Muscle layer of colon (tissue), 2 donors: Measurements from ENCODE around the gene LRRC42.
"Not testable (repeated sequence)": the region's sequence is repeated elsewhere in the genome, so short reads cannot be mapped to it uniquely, and the experiment has no call there.

Experiments used
- H3K27ac ChIP-seq: one replicate; pipeline ENCODE4 v1.7.0; 2013; ENCODE audit warnings: low read depth, mild to moderate bottlenecking, low read length, moderate library complexity
- H3K27me3 ChIP-seq, 2 donors: one replicate each; pipeline ENCODE4 v1.7.0; 2013; ENCODE audit warnings: low read length in 2 of 2, mild to moderate bottlenecking in 2 of 2; ENCODE audit not compliant: insufficient read depth in 2 of 2, control insufficient read depth in 1 of 2
- H3K36me3 ChIP-seq: one replicate; pipeline ENCODE4 v1.7.0; 2013; ENCODE audit warnings: mild to moderate bottlenecking, low read length; ENCODE audit not compliant: insufficient read depth
- H3K4me1 ChIP-seq: one replicate; pipeline ENCODE4 v1.7.0; 2013; ENCODE audit warnings: mild to moderate bottlenecking, low read length; ENCODE audit not compliant: insufficient read depth
- H3K4me3 ChIP-seq, 2 donors: one replicate each; pipeline ENCODE4 v1.7.0; 2013; ENCODE audit warnings: low read length in 2 of 2, low read depth in 1 of 2, mild to moderate bottlenecking in 1 of 2, moderate library complexity in 1 of 2
- H3K9ac ChIP-seq: one replicate; pipeline ENCODE4 v1.7.0; 2013; ENCODE audit warnings: low read length
- H3K9me3 ChIP-seq: one replicate; pipeline ENCODE4 v1.7.0; 2013; ENCODE audit warnings: mild to moderate bottlenecking, low read length
- donor health status: abdominal sarcoma.
- donor health status: Adenocarcinoma of cecum.

LRRC42 gene

GRCh38 chr1:53979712-53980450 lies 33.7 kb downstream of the LRRC42 start:
- Histone ChIP-seq H3K4me3 (no peak overlapping the region), H3K4me1 (peaks cover 8% of the 10 kb centered on the region), H3K36me3 (no peaks in the 10 kb centered on the region), H3K9me3 (no peaks in the 10 kb centered on the region), H3K9ac (no peak overlapping the region), H3K27me3 (no peaks in the 10 kb centered on the region), H3K27ac (no peak overlapping the region)

GRCh38 chr1:53981220-53981619 lies 35.1 kb downstream of the LRRC42 start:
- Histone ChIP-seq H3K9me3 (no peaks in the 10 kb centered on the region), H3K4me3 (no peak overlapping the region), H3K4me1 (peaks cover 8% of the 10 kb centered on the region), H3K27me3 (no peaks in the 10 kb centered on the region), H3K36me3 (no peaks in the 10 kb centered on the region), H3K9ac (no peak overlapping the region), H3K27ac (no peak overlapping the region)

GRCh38 chr1:53982034-53982762 lies 36.0 kb downstream of the LRRC42 start:
- H3K27ac ChIP-seq: peak overlapping the region; percentile 28
- H3K4me1 ChIP-seq: peaks cover 8% of the 10 kb centered on the region
- no peaks in the 10 kb centered on the region for H3K9me3 ChIP-seq
- no peaks in the 10 kb centered on the region for H3K27me3 ChIP-seq
- no peaks in the 10 kb centered on the region for H3K36me3 ChIP-seq
- H3K9ac ChIP-seq: no peak overlapping the region
- peak overlapping the region; percentile 47 to 68 for H3K4me3 ChIP-seq

- Histone ChIP-seq H3K9me3 (no peaks in the 10 kb centered on the region), H3K4me1 (peaks cover 8% of the 10 kb centered on the region), H3K27ac (peak overlapping the region; percentile 28), H3K9ac (no peak overlapping the region), H3K27me3 (no peaks in the 10 kb centered on the region), H3K36me3 (no peaks in the 10 kb centered on the region), H3K4me3 (peak overlapping the region; percentile 47 to 68)
Observed at GRCh38 chr1:53982763-53983104, 36.6 kb downstream of the LRRC42 start.

GRCh38 chr1:53984726-53985125 lies 38.6 kb downstream of the LRRC42 start:
- Histone ChIP-seq H3K9ac (no peak overlapping the region), H3K4me3 (peak overlapping the region in 1 of 2 donors; percentile 18), H3K4me1 (peaks cover 8% of the 10 kb centered on the region), H3K36me3 (no peaks in the 10 kb centered on the region), H3K27me3 (no peaks in the 10 kb centered on the region), H3K27ac (no peak overlapping the region), H3K9me3 (no peaks in the 10 kb centered on the region)

- no peak overlapping the region for H3K4me3 ChIP-seq
- no peak overlapping the region for H3K9ac ChIP-seq
- H3K27me3 ChIP-seq: no peaks in the 10 kb centered on the region
- H3K9me3 ChIP-seq: no peaks in the 10 kb centered on the region
- H3K36me3 ChIP-seq: no peaks in the 10 kb centered on the region
- peaks cover 8% of the 10 kb centered on the region for H3K4me1 ChIP-seq
- no peak overlapping the region for H3K27ac ChIP-seq
Observed at GRCh38 chr1:53986458-53986857, 40.3 kb downstream of the LRRC42 start.

- H3K4me3 ChIP-seq: no peak overlapping the region
- H3K4me1 ChIP-seq: peaks cover 4% of the 10 kb centered on the region
- H3K9ac ChIP-seq: no peak overlapping the region
- no peaks in the 10 kb centered on the region for H3K27me3 ChIP-seq
- H3K36me3 ChIP-seq: no peaks in the 10 kb centered on the region
- H3K27ac ChIP-seq: no peak overlapping the region
- H3K9me3 ChIP-seq: no peaks in the 10 kb centered on the region
Observed at GRCh38 chr1:53987880-53988279, 41.7 kb downstream of the LRRC42 start.

- Histone ChIP-seq H3K36me3 (no peaks in the 10 kb centered on the region), H3K4me3 (no peak overlapping the region), H3K4me1 (no peaks in the 10 kb centered on the region), H3K9ac (no peak overlapping the region), H3K27me3 (no peaks in the 10 kb centered on the region), H3K27ac (no peak overlapping the region), H3K9me3 (no peaks in the 10 kb centered on the region)
Observed at GRCh38 chr1:53992085-53992874, 46.1 kb downstream of the LRRC42 start.

GRCh38 chr1:53994516-53994915 lies 48.4 kb downstream of the LRRC42 start:
- not testable (repeated sequence) for H3K36me3 ChIP-seq, H3K9ac ChIP-seq, H3K4me3 ChIP-seq, H3K4me1 ChIP-seq, H3K27ac ChIP-seq, H3K27me3 ChIP-seq, H3K9me3 ChIP-seq

GRCh38 chr1:53995683-53996082 lies 49.5 kb downstream of the LRRC42 start:
- Histone ChIP-seq H3K4me3 (no peak overlapping the region), H3K36me3 (no peaks in the 10 kb centered on the region), H3K4me1 (no peaks in the 10 kb centered on the region), H3K9ac (no peak overlapping the region), H3K27ac (no peak overlapping the region), H3K27me3 (no peaks in the 10 kb centered on the region), H3K9me3 (no peaks in the 10 kb centered on the region)

GRCh38 chr1:53998223-53998622 lies 52.1 kb downstream of the LRRC42 start:
- Histone ChIP-seq H3K4me1 (no peaks in the 10 kb centered on the region), H3K4me3 (no peak overlapping the region), H3K36me3 (no peaks in the 10 kb centered on the region), H3K9me3 (no peaks in the 10 kb centered on the region), H3K9ac (no peak overlapping the region), H3K27me3 (no peaks in the 10 kb centered on the region), H3K27ac (no peak overlapping the region)
